SHP77 treated with DMSO at 0.1 percent for 48 hours (cell line): ENCODE data around the gene EFNA5.
A peak's percentile ranks its signal among the peaks of the same experiment; 100 is the strongest.

Experiments
- DNase-seq: peaks from one replicate; lab custom pipeline; 2025; lab: John Stamatoyannopoulos, UW

Gene EFNA5

DNA sequence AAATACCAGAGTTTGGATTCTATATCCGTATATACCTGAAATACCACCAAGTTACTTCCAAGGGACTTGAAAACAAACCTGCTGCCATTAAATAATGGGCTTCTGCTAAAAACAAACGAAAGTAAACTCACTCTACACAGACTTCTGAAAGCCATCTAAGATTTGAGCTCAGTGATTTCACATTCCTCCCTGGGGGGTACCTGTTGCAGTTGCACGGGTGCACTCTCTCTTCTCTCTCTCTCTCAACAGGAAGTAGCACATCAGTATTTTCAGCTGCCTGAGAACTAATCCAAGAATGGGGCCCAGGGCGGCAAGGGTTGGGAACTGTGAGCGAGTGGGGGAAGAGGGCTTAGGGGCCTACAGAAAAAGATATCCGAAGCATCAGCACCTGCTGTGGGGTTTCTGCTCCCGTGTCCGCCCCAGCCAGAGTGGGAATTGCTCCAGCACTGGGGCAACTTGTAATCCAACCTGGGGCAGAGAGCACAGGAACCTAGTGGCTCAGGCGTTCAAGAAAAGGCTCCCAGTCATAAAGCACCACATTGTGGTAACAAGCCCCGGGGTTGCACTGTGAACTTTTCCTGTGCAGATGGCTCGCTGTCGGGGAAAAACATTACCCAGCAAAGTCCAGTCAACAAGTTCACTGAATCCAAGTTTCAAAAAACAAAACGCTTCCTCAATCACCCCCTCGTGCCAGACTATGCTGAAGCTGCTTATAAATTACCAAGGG, 99.8 kb downstream of the EFNA5 start:
- DNase-seq: peak; percentile 43

DNA sequence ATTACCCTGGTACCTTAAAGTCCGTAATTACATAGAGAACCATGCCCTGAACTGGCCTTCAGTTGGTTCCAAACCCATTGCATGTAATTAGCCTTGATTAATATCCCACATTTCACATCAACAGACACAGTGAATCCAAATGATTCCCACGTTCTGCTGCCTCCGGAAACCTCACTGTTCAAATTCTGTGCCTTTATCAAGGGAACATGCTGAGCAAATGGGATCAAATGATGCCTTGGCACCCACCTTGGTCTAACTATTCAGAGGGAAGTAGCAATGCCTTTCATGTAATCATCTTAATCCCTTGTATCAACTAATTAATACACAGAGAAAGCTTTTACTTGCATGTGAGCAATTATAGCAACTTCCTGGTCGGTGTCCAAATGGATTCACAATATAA, 100.6 kb downstream of the EFNA5 start:
- no peak for DNase-seq

- DNase-seq: peak; percentile 57
Observed at GRCh38 chr5:107567901-107568671, 102.7 kb downstream of the EFNA5 start.

- DNase-seq: no peak
Observed at GRCh38 chr5:107566986-107567385, 103.8 kb downstream of the EFNA5 start.

DNA sequence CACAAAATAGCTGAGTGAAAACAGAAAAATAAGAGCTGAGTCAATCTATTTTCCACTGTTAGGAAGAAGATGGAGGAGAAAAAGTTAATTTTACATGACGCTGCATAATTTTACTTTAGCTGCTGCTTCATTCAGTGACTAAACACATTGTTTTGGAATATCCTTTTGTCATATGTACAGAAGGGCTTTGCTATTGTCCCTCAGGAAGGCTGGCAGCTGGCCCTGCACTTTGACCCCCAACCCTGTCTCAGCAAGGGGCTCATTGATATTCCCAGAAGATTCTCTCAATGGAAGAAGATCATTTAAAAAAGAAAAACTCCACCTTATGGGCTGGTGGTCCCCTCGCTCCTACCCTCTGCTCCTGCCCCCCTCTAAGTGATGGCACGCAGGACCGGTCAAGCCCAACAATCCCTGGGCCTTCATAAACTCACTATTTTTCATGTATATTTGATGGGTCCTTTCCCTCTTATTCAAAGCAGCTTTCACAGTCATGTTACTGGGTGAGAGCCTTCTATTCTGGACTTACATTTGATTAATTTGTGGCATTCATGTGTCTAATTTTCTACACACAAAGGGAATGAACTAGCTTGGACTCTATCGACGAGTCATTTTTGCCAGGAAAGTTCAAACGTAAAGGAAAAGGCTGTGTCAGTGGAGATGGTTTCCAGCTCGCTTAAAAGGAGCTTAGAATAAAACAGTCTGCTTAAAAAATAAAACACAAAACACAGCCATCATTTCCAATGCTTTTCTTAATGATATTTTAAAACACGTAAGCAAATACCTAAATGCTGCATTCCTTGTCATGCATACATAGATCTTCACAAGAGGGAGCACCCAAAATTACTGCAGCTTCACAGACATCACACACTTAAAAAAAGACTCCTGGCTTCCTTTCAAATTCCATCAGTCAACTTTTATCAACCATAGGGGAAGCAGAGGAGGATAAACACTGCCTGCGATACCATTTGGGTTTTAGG, 104.7 kb downstream of the EFNA5 start:
- DNase-seq: no peak

GRCh38 chr5:107564931-107565372, 105.8 kb downstream of the EFNA5 start:
- DNase-seq: no peak

DNA sequence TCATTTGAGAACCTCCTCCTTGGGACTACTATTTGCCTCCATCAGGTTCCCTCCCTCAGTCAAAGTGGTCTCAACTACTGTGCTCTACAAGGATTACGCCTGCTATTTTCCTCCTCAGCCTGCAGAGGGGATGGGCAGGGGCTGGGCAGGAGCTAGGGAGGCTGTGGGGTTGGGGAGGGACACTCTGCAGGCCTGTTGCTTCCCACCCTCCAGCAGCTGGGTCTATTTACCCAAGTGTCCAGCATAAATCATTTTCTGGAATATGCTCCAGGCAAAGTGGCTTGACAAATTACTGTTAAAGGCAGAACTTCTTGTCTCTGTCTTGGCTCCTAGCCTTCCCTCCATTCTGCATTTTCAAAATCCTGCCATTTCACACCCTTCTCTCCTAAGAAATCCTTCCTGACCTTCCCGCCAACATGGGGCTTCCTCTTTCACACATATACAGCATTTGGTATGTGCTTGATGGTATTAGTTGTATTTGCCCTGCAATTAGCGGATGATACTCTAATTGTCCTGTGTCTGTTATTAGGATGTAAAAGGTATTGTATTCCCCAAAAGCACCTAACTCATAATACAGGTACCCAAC, 106.7 kb downstream of the EFNA5 start:
- peak; percentile 37 for DNase-seq

DNA sequence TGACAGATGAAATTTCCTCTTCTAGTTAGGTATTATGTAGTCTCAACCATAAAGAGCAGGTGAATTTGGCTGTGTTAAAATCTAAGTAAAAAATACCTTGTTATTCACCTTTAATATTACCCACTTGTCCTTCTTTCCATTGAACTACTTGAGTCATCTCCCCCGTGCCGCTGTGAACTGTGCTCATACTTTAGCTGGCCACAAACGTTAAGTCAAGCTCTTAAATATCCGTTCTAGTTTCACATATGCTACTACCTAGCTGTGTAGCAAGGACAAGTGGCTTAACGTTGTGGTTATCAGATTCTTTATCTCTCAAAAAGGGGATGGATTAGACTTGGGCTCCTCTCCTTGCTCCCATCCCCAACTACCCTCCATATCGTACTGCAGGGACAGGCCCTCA, 110.4 kb downstream of the EFNA5 start:
- no peak for DNase-seq

DNA sequence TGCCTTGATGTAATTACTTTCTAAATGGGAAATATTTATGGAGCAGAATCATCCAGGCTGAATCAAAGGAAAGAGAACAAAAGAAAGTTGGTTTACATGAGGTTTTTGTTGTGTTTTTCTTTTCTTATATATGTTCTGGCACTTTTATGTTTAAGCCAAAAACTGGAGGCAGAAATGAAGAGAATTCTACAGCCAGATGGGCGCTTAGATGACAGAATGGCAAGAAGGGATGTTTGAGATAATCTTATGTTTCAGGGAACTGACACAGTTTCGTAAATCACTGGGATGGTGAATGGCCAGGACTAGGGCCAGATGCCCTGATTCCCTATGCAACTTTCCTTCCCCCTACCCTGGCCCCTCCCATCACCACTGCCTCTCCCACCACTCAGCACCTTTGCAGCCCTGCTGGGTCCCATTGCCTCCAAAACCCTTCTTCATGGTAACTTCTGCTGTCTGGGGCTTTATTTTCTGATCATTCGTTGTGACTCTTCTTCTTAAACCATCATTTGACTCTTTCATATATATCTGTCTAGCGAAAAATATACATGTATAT, 111.8 kb downstream of the EFNA5 start:
- no peak for DNase-seq

DNA sequence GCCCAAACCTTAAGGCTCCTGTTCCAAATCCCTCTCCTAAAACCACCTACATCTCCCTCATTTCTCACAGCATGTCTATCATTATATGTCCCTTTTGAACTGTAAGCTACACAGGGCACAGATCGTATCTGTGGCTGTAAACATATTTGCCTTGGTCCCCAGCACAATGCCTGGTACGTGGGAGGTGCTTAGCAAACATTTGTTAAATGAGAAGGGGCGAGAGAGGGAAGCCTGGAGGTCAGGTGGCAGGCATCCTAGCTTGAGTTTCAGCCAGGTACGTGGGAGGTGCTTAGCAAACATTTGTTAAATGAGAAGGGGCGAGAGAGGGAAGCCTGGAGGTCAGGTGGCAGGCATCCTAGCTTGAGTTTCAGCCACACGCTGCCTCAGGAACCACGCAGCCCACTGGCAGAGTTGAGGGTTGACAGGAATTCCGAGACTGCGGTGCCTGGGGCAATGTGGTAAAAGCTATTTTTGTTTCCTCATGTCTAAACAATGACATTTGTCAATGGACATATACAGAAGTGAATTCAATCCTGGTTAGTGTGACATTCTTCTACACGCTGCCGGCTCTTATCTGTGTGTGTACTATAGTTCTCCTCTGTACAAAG, 113.6 kb downstream of the EFNA5 start:
- DNase-seq: no peak

GRCh38 chr5:107556575-107556974, 114.2 kb downstream of the EFNA5 start:
- DNase-seq: no peak

DNA sequence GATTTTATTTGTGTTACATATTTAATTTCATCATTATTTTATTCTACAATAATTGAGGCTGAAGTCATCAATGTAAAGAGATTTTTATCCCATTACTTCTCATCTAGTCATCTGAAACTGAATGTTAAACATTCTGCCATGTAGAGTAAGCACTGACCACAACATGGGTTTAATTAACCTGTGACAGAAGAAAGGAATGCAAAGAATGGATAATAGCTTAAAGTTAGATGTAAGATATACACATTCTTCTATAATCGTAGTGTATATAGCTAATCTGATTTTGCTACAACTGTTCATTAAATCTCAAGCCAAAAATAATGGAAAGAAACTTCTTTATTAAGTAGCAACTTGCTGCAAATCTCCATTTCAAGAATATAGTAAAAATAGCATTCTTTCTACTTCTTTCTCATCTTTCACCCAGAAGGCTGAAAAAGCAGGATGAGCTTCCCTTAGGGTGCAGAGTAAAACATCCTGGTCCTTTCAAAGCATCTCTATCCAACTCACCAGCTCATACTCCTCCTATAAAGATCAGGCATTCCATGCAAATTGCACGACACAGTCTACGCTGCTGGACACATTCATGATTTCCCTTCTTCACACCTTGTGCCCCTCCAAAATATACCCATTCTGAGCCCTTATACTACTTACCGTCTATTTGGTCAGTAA, 115.2 kb downstream of the EFNA5 start:
- DNase-seq: no peak

- no peak for DNase-seq
Observed at GRCh38 chr5:107554776-107555424, 115.8 kb downstream of the EFNA5 start.

GRCh38 chr5:107553117-107553555, 117.6 kb downstream of the EFNA5 start:
- no peak for DNase-seq

DNA sequence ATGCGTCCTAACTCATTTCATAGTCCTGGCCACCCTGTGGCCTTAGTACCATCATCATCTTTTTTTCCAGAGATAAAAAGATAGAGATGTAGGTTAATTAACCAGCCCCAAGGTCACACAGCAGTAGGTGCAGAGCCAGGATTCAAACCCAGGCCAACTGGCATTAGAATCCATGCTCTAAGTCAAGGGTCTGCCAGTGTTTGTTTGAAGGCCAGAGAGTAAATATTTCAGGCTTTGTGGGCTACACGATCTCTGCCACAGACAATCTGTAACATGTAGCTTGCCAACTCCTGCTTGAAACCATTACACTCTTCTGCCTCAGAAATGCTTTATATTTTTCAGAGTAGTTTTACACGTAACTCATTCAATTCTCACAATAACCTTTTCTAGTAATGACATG, 119.6 kb downstream of the EFNA5 start:
- DNase-seq: no peak

- DNase-seq: no peak
Observed at GRCh38 chr5:107549567-107549966, 121.2 kb downstream of the EFNA5 start.

DNA sequence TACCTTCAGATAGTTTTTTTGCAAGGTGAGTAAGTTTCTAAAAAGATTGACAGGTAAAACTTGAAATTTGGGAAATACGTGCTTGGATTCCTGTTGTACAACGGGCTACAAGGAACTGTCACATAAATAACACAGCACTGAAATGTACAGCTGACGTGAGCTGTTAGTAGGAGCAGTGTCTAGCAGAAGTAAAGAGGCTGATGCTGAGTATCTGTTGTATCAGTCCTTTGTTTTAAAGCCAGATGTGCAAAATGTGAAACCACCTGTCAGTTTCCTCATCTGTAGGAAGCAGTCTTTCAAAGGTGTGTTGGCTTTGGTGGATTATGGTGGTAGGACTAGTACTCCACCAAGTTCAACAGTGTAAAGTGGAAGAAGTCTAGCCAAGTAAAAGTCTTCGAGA, 122.3 kb downstream of the EFNA5 start:
- DNase-seq: no peak

DNA sequence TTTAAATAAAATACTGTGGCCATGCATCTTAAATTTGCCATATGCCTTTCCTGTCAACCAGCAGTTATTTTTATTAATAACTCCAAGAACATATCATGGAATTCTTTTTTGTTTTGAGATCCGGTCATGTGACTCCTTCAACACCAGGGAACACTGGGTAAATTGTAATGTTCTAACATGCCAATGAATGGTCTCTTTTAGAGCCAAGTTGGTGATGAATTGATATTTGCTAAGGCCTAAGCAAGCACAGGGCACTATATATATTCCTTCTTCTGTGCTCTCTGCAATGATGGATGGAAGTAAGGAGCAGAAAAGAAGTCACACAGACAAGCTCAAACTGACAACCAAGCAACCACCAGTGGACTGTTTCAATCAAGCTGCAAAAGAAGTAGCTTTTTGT, 124.0 kb downstream of the EFNA5 start:
- DNase-seq: no peak

DNA sequence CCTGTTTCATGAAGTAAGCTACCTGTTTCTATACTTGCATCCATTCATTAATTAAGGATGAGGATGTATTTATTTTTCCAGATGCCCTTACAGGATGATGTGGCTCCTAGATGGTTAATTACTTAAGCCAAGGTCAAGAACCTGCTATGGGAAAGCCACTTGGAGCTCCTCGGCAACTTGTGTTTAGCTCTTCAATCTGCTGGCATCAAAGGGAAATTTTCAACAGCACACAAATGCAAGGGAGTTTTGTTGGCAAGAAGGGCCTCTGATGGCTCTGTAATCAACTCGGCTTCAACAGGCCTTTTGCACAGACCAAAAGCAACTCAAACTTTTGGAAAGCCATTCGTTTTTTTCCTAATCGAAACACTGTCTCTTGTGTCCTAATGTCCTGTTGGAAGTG, 125.3 kb downstream of the EFNA5 start:
- DNase-seq: no peak

- no peak for DNase-seq
Observed at GRCh38 chr5:107544967-107545366, 125.8 kb downstream of the EFNA5 start.
